Activated gamma-delta T cell treated with anti-CD3 and anti-CD28 coated beads, Interleukin-2, amount 50 U/mL, for 16 hours (primary cell): ENCODE results near the gene CDIPT.
"Not testable (repeated sequence)": the region's sequence is repeated elsewhere in the genome, so short reads cannot be mapped to it uniquely, and the experiment has no call there.

Experiments
- DNase-seq: peaks from one replicate; pipeline ENCODE4 v3.0.0-alpha.2; 2020; ENCODE audit warnings: low read depth

Gene CDIPT

DNA sequence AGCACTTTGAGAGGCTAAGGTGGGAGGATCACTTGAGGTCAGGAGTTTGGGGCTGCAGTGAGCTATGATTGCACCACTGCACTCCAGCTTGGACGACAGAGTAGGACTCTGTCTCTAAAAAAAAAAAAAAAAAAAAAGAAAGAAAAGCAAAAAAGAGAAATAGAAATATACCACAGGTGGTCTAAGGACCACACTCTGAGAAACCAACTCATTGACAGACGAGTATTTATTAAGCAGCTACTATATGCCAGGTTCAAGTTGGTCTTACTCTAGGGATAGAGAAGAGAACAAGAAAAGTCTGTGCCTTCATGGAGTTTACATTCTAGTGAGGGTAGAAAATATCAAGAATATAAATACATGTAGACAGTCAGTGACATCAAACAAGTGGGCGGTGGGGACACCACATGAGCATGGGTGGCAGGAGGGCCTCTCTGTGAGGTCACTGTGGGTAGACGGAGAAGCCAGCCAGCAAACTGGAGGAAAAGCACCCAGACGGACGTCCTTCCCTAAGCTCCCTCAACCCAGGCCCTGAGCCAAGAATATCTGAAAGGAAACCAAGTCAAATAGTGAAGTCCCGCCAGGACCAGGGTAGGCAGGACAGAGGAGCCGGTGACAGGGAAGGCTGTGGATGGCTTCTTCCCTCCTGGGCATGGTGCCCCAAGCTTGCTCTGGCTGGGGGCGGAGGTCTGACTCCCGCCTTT, 4.7 kb downstream of the CDIPT start:
- DNase-seq: no peak

- no peak for DNase-seq
These were observed 5.8 kb downstream of the CDIPT start for GRCh38 chr16:29857133-29857760.

GRCh38 chr16:29854520-29855100, 8.4 kb downstream of the CDIPT start:
- DNase-seq: no peak

GRCh38 chr16:29852654-29853053, 10.4 kb downstream of the CDIPT start:
- no peak for DNase-seq

DNA sequence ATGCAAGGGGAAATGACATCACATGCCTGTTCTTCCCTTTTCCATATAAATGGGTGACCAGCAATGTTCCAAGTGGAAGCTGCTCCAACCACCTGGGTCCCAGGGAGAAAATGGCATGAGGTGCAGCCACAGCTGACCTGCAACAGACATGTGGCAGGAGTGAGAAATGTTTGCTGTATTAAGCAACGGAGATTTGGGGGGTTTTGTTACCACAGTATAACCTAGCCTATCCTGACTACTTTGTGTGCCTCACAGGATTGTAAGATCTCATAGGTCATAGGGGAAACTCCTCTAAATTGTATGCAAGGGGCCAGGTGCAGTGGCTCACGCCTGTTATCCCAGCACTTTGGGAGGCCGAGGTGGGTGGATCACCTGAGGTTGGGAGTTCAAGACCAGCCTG, 12.0 kb downstream of the CDIPT start:
- no peak for DNase-seq

DNA sequence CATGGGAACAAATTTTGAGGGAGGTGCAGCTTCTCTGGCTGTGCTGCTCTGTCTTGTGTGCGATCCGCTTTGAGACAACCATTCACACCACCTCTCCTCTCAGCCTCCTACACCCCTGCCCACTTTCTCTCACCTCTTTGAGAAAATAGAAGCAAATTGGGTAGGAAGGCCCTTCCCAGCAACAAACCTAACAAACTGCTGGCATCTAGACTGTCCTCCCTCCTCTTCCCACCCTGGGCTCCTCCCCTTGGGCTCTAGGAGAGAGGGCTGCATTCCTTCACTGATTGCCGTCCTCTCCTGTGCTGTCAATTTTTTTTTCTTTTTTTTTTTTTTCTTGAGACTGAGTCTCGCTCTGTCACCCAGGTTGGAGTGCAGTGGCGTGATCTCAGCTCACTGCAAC, 13.5 kb downstream of the CDIPT start:
- no peak for DNase-seq

GRCh38 chr16:29848420-29849297, 14.4 kb downstream of the CDIPT start:
- peak; percentile 70 for DNase-seq

DNA sequence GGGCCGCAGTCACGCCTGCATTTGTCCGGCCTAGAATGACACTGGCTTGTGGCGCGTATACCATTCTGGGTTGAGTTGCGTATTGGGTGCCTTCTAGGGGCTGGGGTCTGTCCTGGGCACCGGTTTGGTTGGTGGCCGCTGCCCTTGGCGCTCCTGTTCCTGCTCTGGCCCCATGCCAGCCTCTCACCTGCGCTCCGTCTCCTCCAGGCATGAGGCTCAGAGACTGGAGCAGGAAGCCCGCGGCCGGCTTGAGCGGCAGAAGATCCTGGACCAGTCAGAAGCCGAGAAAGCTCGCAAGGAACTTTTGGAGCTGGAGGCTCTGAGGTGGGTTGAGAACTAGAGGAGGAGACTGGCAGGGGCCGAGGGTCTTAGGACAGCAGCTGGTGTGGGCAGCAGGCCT, 17.4 kb downstream of the CDIPT start:
- DNase-seq: no peak

GRCh38 chr16:29844575-29845331, 18.3 kb downstream of the CDIPT start:
- DNase-seq: no peak

GRCh38 chr16:29843931-29844330, 19.1 kb downstream of the CDIPT start:
- no peak for DNase-seq

- no peak for DNase-seq
These were observed 20.2 kb downstream of the CDIPT start for GRCh38 chr16:29842732-29843346.

DNA sequence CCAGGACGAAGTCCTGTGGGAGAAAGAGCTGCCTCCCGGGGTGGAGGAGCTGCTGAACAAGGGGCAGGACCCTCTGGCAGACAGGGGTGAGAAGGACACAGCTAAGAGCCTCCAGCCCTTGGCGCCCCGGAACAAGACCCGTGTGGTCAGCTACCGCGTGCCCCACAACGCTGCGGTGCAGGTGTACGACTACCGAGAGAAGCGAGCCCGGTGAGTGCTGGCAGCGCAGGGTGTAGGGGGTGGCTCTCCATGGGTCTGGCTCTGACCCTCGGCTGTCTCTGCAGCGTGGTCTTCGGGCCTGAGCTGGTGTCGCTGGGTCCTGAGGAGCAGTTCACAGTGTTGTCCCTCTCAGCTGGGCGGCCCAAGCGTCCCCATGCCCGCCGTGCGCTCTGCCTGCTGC, 21.4 kb downstream of the CDIPT start:
- no peak for DNase-seq

DNA sequence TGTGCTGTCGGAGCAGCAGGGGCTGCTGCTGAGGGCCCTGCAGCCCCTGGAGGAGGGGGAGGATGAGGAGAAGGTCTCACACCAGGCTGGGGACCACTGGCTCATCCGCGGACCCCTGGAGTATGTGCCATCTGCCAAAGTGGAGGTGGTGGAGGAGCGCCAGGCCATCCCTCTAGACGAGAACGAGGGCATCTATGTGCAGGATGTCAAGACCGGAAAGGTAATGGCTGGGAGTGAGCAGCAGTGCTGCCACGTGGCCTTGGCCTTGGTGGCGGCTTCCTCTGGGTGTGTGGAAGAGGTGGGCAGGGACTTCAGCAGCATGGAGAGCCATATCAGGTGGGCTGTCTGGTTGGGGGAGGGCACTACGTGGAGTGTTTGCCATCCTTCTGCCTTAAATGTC, 22.8 kb downstream of the CDIPT start:
- no peak for DNase-seq

GRCh38 chr16:29839822-29840221, 23.2 kb downstream of the CDIPT start:
- DNase-seq: no peak

- DNase-seq: no peak
These were observed 25.2 kb downstream of the CDIPT start for GRCh38 chr16:29837841-29838240.

DNA sequence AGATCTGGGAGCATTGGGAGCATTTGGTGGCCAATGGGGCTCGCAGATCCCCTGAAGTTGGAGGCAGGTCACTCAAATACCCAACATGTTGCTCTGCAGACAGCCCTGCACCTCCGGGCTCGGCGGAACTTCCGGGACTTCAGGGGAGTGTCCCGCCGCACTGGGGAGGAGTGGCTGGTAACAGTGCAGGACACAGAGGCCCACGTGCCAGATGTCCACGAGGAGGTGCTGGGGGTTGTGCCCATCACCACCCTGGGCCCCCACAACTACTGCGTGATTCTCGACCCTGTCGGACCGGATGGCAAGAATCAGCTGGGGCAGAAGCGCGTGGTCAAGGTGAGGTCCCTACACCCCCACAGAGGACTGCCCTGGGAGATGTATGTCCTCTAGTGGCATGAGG, 26.4 kb downstream of the CDIPT start:
- DNase-seq: no peak

DNA sequence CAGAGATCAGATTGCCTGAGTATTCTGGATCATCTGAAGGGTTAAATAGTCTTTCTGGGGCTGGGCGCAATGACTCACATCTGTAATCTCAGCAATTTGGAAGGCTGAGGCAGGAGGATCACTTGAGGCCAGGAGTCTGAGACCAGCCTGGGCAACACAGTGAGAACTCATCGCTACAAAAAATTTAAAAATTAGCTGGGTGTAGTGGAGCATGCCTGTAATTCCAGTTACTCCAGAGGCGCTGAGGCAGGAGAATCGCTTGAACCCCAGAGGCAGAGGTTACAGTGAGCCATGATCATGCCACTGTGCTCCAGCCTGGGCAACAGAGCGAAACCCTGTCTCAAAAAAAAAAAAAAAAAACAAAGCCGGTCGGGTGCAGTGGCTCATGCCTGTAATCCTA, 27.1 kb downstream of the CDIPT start:
- DNase-seq: no peak

GRCh38 chr16:29834079-29834478, 28.9 kb downstream of the CDIPT start:
- no peak for DNase-seq

DNA sequence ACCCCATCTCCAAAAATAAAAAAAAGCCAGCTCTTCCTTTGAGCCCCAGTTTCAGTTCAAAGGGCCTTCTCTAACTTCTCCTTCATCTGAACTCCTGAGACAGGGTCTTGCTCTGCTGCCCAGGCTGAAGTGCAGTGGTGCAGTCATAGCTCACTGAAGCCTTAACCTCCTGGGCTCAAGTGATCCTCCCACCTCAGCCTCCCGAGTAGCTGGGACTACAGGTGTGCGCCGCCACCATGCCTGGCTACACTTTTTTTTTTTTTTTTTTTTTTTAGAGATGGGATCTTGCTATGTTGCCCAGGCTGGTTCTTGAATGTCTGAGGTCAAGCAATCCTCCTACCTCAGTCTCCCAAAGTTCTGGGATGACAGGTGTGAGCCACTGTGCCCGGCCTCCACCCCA, 29.8 kb downstream of the CDIPT start:
- not testable (repeated sequence) for DNase-seq

DNA sequence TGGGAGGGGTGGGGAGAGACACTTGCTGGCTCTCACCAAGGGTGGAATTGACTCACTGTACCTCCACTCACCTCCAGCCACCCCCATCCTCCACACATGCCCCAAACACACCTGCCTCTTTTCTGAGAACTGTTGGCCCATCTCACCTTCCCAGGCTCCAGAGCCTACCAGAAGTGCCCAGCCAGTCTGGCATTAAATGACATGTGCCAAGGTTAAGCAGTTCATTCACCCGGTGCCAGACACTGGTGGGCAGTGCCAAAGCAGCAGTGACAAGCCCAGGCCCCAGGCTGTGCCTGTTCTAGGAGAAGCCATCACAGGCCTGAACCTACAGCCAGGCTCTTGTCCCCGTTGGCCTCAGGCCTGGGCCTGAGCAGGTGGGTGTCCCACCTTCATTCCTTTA, 31.5 kb downstream of the CDIPT start:
- DNase-seq: no peak

DNA sequence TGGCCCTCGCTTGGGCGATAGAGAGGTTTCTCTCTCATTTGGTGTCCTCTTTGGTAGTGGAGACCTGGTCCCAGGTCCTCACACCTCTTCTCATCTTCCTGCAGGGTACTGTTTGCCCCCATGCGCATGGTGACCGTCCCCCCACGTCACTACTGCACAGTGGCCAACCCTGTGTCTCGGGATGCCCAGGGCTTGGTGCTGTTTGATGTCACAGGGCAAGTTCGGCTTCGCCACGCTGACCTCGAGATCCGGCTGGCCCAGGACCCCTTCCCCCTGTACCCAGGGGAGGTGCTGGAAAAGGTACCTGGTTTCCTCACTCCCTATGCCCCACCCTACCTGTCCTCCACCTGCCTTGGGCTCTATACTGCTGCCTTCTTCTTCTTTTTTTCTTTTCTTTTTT, 32.3 kb downstream of the CDIPT start:
- DNase-seq: no peak

- no peak for DNase-seq
These were observed 36.7 kb downstream of the CDIPT start for GRCh38 chr16:29826342-29826695.
